Adrenal gland (tissue), 19 donors: ENCODE data around the gene SBDS. TPM values are rescaled to one million over a fixed set of nuclear protein-coding genes. Genes with fewer than 3 reads are reported as not detected.
"Not testable (repeated sequence)": the region's sequence is repeated elsewhere in the genome, so short reads cannot be mapped to it uniquely, and the experiment has no call there.

Experiments used
- DNase-seq, 7 donors: peaks; one replicate each; pipeline ENCODE4 v3.0.0-alpha.2; 2019 to 2020
- H3K27ac ChIP-seq, 5 donors: fragments of 200-600 bp; sonication (generic) in 4 of 5; 1 replicate in 3 of 5; 2 replicates in 2 of 5; pipeline versions ENCODE4 v1.5.1 to v1.8.0; 2016 to 2020; ENCODE audit warnings: mild to moderate bottlenecking in 1 of 5
- H3K27me3 ChIP-seq: fragments of 200-600 bp; 2 replicates; pipeline ENCODE4 v1.8.0; 2021
- H3K36me3 ChIP-seq, 2 donors: fragments of 200-600 bp; replicated peaks in 1 of 2; 1 replicate in 1 of 2; 2 replicates in 1 of 2; pipeline versions ENCODE4 v1.5.1 to v1.8.0; 2018 to 2022
- H3K4me1 ChIP-seq, 2 donors: fragments of 200-600 bp; replicated peaks in 1 of 2; 1 replicate in 1 of 2; 2 replicates in 1 of 2; pipeline versions ENCODE4 v1.5.1 to v1.8.0; 2018 to 2021
- H3K4me3 ChIP-seq, 4 donors: fragments of 200-600 bp; sonication (generic) in 3 of 4; one replicate each; pipeline ENCODE4 v1.5.1; 2016 to 2018
- H3K9me3 ChIP-seq, 3 donors: fragments of 200-600 bp; sonication (generic) in 1 of 3; replicated peaks in 1 of 3; 1 replicate in 2 of 3; 2 replicates in 1 of 3; pipeline versions ENCODE4 v1.5.1 to v1.8.0; 2016 to 2021
- CTCF ChIP-seq, 6 experiments: fragments of 450-650 bp in 4 of 6; fragments of 200-600 bp in 2 of 6; sonication (generic) in 1 of 6; IDR thresholded peaks; 1 replicate in 5 of 6; 2 replicates in 1 of 6; pipeline versions ENCODE4 v1.5.1 to v1.8.0; 2016 to 2021; ENCODE audit warnings: antibody characterized with exemption in 6 of 6, mild to moderate bottlenecking in 2 of 6, moderate library complexity in 1 of 6
- POLR2A ChIP-seq, 2 donors: fragments of 450-650 bp; IDR thresholded peaks; one replicate each; pipeline ENCODE4 v1.6.1; 2017; ENCODE audit warnings: antibody characterized with exemption in 2 of 2, mild to moderate bottlenecking in 2 of 2, moderate library complexity in 1 of 2
- WGBS, 4 donors: extraction: QIAGEN DNeasy Blood & Tissue Kit in 2 of 4; methylation state at CpG; one replicate each; pipeline versions ENCODE4 v1.1.5 to v1.1.7; 2013 to 2017; 5-methylcytosine and 5-hydroxymethylcytosine counted together
- intact Hi-C, 2 donors: fragments of 100-400 bp; cut with DNase I; formaldehyde crosslinking; loops; one replicate each; pipeline versions ENCODE4 v1.14.1 to v1.15.0; 2022 to 2023
- long read RNA-seq, 10 donors: library from polyadenylated mRNA in 3 of 10; unstranded in 2 of 10; stranded (forward) in 1 of 10; transcript quantifications; one replicate each; pipeline ENCODE4 v2.0.0 and lab custom pipeline, GENCODE V29; 2021 to 2026
- polyA plus RNA-seq, 3 donors: library from polyadenylated mRNA; stranded (reverse); fragments of 200-250 nt in 2 of 3; fragments of 350-450 nt in 1 of 3; fragmentation: Illumina TruSeq in 1 of 3; extraction: RNeasy Lipid Tissue Mini Kit (QIAGEN cat#74804) in 1 of 3; gene quantifications; one replicate each; pipeline ENCODE4 v1.2.3, GENCODE V29; 2013 to 2014
- total RNA-seq, 9 donors: library from RNA; depleted of rRNA in 4 of 9; stranded (reverse); fragments of >200 nt in 4 of 9; fragments of 120-200 nt in 1 of 9; fragmentation: NEBNext Ultra II Directional in 1 of 9; extraction: Animal tissue kit (Norgen Biotek cat#: 25700) in 1 of 9; gene quantifications; one replicate each; pipeline versions ENCODE4 v1.1.0 to v1.2.4, GENCODE V29; 2013 to 2023
- donor health status: healthy with polysubstance abuse.
- donor health status: Bipolar disorder and iron deficiency.
- donor health status: DM: yes; HTN: yes; CAD: no.
- donor health status: DM: no; HTN: no; CAD: no.
- donor health status: DM: no; HTN: no; CAD: no.
- donor health status: DM: yes; HTN: yes; CAD: no.

SBDS gene
- total RNA-seq (100 to 1,000 TPM in 5 of 9 donors, 10 to 100 TPM in 4; 71.9 to 160 (median 102) TPM), polyA plus RNA-seq (100 to 1,000 TPM in 1 of 3 donors, 10 to 100 TPM in 2; 71.8 to 245 (median 74.6) TPM)
- long read RNA-seq, donor 1, transcript SBDS-201 (5 exons, 1,631 nt): major isoform, 63 of 76 reads
- long read RNA-seq, donor 1, partial matches to known transcripts: 13 of 76 reads
- long read RNA-seq, donor 1, other reads (novel, unspliced or antisense): 0 of 76 reads
- long read RNA-seq, donor 2, transcript SBDS-201 (5 exons, 1,631 nt): major isoform, 35 of 53 reads
- long read RNA-seq, donor 2, partial matches to known transcripts: 18 of 53 reads
- long read RNA-seq, donor 2, other reads (novel, unspliced or antisense): 0 of 53 reads
- long read RNA-seq, donor 3, transcript SBDS-201 (5 exons, 1,631 nt): major isoform, 43 of 44 reads
- long read RNA-seq, donor 3, partial matches to known transcripts: 0 of 44 reads
- long read RNA-seq, donor 3, other reads (novel, unspliced or antisense): 0 of 44 reads
- long read RNA-seq, donor 4, transcript SBDS-201 (5 exons, 1,631 nt): major isoform, 88 of 114 reads
- long read RNA-seq, donor 4, partial matches to known transcripts: 24 of 114 reads
- long read RNA-seq, donor 4, other reads (novel, unspliced or antisense): 2 of 114 reads
- long read RNA-seq, donor 5, transcript SBDS-201 (5 exons, 1,631 nt): major isoform, 154 of 164 reads
- long read RNA-seq, donor 5, partial matches to known transcripts: 2 of 164 reads
- long read RNA-seq, donor 5, other reads (novel, unspliced or antisense): 8 of 164 reads
- long read RNA-seq, donor 6, transcript SBDS-201 (5 exons, 1,631 nt): major isoform, 62 of 98 reads
- long read RNA-seq, donor 6, partial matches to known transcripts: 30 of 98 reads
- long read RNA-seq, donor 6, other reads (novel, unspliced or antisense): 6 of 98 reads
- long read RNA-seq, donor 7, transcript SBDS-201 (5 exons, 1,631 nt): major isoform, 18 of 24 reads
- long read RNA-seq, donor 7, partial matches to known transcripts: 6 of 24 reads
- long read RNA-seq, donor 7, other reads (novel, unspliced or antisense): 0 of 24 reads
- long read RNA-seq, donor 8, transcript SBDS-201 (5 exons, 1,631 nt): major isoform, 60 of 79 reads
- long read RNA-seq, donor 8, partial matches to known transcripts: 18 of 79 reads
- long read RNA-seq, donor 8, other reads (novel, unspliced or antisense): 0 of 79 reads
- long read RNA-seq, donor 9, transcript SBDS-201 (5 exons, 1,631 nt): major isoform, 32 of 32 reads
- long read RNA-seq, donor 9, partial matches to known transcripts: 0 of 32 reads
- long read RNA-seq, donor 9, other reads (novel, unspliced or antisense): 0 of 32 reads
- long read RNA-seq, donor 10, transcript SBDS-201 (5 exons, 1,631 nt): major isoform, 27 of 27 reads
- long read RNA-seq, donor 10, partial matches to known transcripts: 0 of 27 reads
- long read RNA-seq, donor 10, other reads (novel, unspliced or antisense): 0 of 27 reads

- Histone ChIP-seq H3K27ac (peak within 1 kb of the TSS; percentile 99 to 100 (median 100)), H3K4me3 (peak within 1 kb of the TSS; percentile 78 to 87 (median 84)), H3K4me1 (peaks cover 9 to 22% of the 10 kb centered on the region in 2 donors), H3K36me3 (peaks cover 0 to 39% of the 10 kb centered on the region in 2 donors)
- intact Hi-C loops, H3K9me3 ChIP-seq, H3K27me3 ChIP-seq: not testable (repeated sequence)
- DNase-seq: peak; percentile 94 to 99 (median 97)
- TF ChIP-seq POLR2A (IDR thresholded peaks at IDR 0.05): peak; percentile 99 to 100
- WGBS, 4 donors: 0 to 1% (median 0%) methylated on average over 11 to 59 of the region's 59 CpGs
These were observed at the start of gene SBDS for GRCh38 chr7:66995050-66995776. Gene SBDS (minus strand): TSS chr7:66995586. CDS start chr7:66995417, 169 bp downstream.

- H3K4me1 ChIP-seq, DNase-seq, H3K9me3 ChIP-seq, H3K4me3 ChIP-seq, H3K27me3 ChIP-seq, intact Hi-C loops, H3K36me3 ChIP-seq: not testable (repeated sequence)
- 85 to 94% (median 91%) methylated on average over 4 of the region's 4 CpGs for WGBS, 4 donors
- peak overlapping the region in 3 of 5 donors; percentile 21 to 71 (median 54) for H3K27ac ChIP-seq
These were observed 48.2 kb upstream of the SBDS start for GRCh38 chr7:67043559-67043930.

- WGBS, 4 donors: 61 to 64% (median 64%) methylated on average over 5 of the region's 5 CpGs
- peak overlapping the region in 3 of 5 donors; percentile 32 to 71 (median 61) for H3K27ac ChIP-seq
- intact Hi-C loops, H3K27me3 ChIP-seq, H3K4me1 ChIP-seq, H3K36me3 ChIP-seq, H3K9me3 ChIP-seq, H3K4me3 ChIP-seq: not testable (repeated sequence)
- peak; percentile 70 to 92 (median 80) for DNase-seq
These were observed 47.6 kb upstream of the SBDS start for GRCh38 chr7:67042781-67043558.

GRCh38 chr7:67040832-67041231, 45.4 kb upstream of the SBDS start:
- H3K36me3 ChIP-seq, H3K4me1 ChIP-seq, H3K4me3 ChIP-seq, H3K9me3 ChIP-seq, intact Hi-C loops, H3K27ac ChIP-seq, DNase-seq, H3K27me3 ChIP-seq: not testable (repeated sequence)
- WGBS, 4 donors: 43 to 50% (median 45%) methylated on average over 2 of the region's 2 CpGs
- TF ChIP-seq CTCF (IDR thresholded peaks at IDR 0.05): peak in 5 of 6 experiments; percentile 7 to 51 (median 30)

GRCh38 chr7:67036432-67037395, 41.3 kb upstream of the SBDS start:
- H3K4me1 ChIP-seq, intact Hi-C loops, H3K36me3 ChIP-seq, H3K27me3 ChIP-seq, H3K4me3 ChIP-seq, H3K9me3 ChIP-seq: not testable (repeated sequence)
- peak; percentile 61 to 91 (median 78) for DNase-seq
- 78 to 83% (median 80%) methylated on average over 9 to 10 of the region's 10 CpGs for WGBS, 4 donors
- peak overlapping the region in 1 of 5 donors; percentile 66 for H3K27ac ChIP-seq
